ENCODE measurements around the gene INPP5A.

Gene INPP5A

GRCh38 chr10:132600416-132600815 lies 62.8 kb downstream of the INPP5A start:
- no peak for DNase-seq

- no peak for DNase-seq
Observed at GRCh38 chr10:132601567-132601966, 64.0 kb downstream of the INPP5A start.

GRCh38 chr10:132602614-132603013 lies 65.0 kb downstream of the INPP5A start:
- no peak for DNase-seq

GRCh38 chr10:132603851-132604533 lies 66.4 kb downstream of the INPP5A start:
- DNase-seq = peak; percentile 49

GRCh38 chr10:132604686-132605085 lies 67.1 kb downstream of the INPP5A start:
- peak; percentile 38 for DNase-seq

- peak; percentile 46 for DNase-seq
Observed at GRCh38 chr10:132605390-132605789, 67.8 kb downstream of the INPP5A start.

- peak; percentile 55 for DNase-seq
Observed at GRCh38 chr10:132606031-132606491, 68.5 kb downstream of the INPP5A start.

GRCh38 chr10:132606536-132607316 lies 69.1 kb downstream of the INPP5A start:
- DNase-seq = peak; percentile 41

GRCh38 chr10:132607491-132607890 lies 69.9 kb downstream of the INPP5A start:
- DNase-seq = peak; percentile 47

GRCh38 chr10:132607961-132608495 lies 70.4 kb downstream of the INPP5A start:
- DNase-seq = peak; percentile 55

GRCh38 chr10:132608511-132609195 lies 71.1 kb downstream of the INPP5A start:
- DNase-seq = peak; percentile 39

- peak; percentile 56 for DNase-seq
Observed at GRCh38 chr10:132609211-132609610, 71.6 kb downstream of the INPP5A start.

- peak; percentile 61 for DNase-seq
Observed at GRCh38 chr10:132610071-132610701, 72.6 kb downstream of the INPP5A start.

- DNase-seq = peak; percentile 53
Observed at GRCh38 chr10:132611026-132611910, 73.7 kb downstream of the INPP5A start.

- peak; percentile 62 for DNase-seq
Observed at GRCh38 chr10:132611986-132612385, 74.4 kb downstream of the INPP5A start.

GRCh38 chr10:132612571-132613504 lies 75.3 kb downstream of the INPP5A start:
- DNase-seq = peak; percentile 59

- DNase-seq = peak; percentile 48
Observed at GRCh38 chr10:132613566-132614348, 76.2 kb downstream of the INPP5A start.

- DNase-seq = peak; percentile 50
Observed at GRCh38 chr10:132614431-132615340, 77.1 kb downstream of the INPP5A start.
